ENCODE data around the gene TUBGCP4. TPM values are rescaled to one million over a fixed set of nuclear protein-coding genes. Genes with fewer than 3 reads are reported as not detected.

TUBGCP4 gene
- total RNA-seq, 6 donors from 2014 or later, result 5.2 to 20.2 (median 17.0) TPM

DNA sequence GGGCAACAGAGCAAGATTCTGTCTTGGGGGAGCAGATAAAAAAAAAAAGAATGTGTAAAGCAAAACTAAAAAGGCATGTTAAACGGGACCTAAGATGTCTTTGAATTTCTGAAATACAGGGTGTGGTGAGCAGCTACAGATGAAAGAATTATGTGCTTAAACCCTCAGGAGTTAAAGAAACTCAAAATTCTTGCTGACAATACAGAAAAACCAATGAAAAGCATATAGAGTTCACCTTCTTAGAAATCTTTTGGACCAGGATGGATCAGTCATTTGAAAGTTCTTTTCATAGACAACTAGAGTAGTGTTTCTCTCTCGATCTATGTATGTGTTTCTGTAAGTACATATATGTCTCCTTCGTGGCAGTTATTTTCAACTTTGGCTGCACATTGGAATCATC, 31.4 kb downstream of the TUBGCP4 start:
- Histone ChIP-seq H3K4me3 (no peak overlapping the region), H3K4me1 (no peaks in the 10 kb centered on the region), H3K9me3 (no peaks in the 10 kb centered on the region), H3K27ac (no peak overlapping the region), H3K27me3 (no peaks in the 10 kb centered on the region), H3K36me3 (peaks cover 39 to 99% (median 78%) of the 10 kb centered on the region in 4 donors)
- TF ChIP-seq, protein P1, sequence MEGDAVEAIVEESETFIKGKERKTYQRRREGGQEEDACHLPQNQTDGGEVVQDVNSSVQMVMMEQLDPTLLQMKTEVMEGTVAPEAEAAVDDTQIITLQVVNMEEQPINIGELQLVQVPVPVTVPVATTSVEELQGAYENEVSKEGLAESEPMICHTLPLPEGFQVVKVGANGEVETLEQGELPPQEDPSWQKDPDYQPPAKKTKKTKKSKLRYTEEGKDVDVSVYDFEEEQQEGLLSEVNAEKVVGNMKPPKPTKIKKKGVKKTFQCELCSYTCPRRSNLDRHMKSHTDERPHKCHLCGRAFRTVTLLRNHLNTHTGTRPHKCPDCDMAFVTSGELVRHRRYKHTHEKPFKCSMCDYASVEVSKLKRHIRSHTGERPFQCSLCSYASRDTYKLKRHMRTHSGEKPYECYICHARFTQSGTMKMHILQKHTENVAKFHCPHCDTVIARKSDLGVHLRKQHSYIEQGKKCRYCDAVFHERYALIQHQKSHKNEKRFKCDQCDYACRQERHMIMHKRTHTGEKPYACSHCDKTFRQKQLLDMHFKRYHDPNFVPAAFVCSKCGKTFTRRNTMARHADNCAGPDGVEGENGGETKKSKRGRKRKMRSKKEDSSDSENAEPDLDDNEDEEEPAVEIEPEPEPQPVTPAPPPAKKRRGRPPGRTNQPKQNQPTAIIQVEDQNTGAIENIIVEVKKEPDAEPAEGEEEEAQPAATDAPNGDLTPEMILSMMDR (IDR thresholded peaks at IDR 0.05), result no peak
- TF ChIP-seq POLR2A (IDR thresholded peaks at IDR 0.05), result no peak
- no peak for TF ChIP-seq EP300 (IDR thresholded peaks at IDR 0.05)
- TF ChIP-seq POLR2AphosphoS5 (IDR thresholded peaks at IDR 0.05), result no peak
- DNase-seq (no peak), ATAC-seq (ENCODE audit: low FRiP score in 2 of 2) (no peak)
- 89 to 90% methylated on average over 3 of the region's 3 CpGs for WGBS, 2 donors

DNA sequence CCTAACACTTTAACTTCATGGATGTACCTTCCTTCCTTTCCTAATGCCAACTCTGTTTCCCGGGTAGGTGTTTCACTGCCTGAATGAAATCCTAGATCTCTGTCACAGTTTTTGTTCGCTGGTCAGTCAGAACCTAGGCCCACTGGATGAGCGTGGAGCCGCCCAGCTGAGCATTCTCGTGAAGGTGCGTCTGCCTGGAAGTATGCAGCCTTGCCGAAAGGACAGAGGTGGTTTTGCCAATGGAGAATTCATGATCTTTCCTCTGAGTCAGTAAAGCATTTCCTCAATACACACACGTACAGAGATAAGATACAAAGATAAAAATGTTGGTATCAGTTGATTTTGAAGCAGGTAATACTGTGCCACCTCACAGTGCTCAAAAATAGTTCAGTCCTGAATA, 32.7 kb downstream of the TUBGCP4 start:
- DNase-seq (no peak), ATAC-seq (ENCODE audit: low FRiP score in 2 of 2) (no peak)
- Histone ChIP-seq H3K27me3 (no peaks in the 10 kb centered on the region), H3K4me1 (no peaks in the 10 kb centered on the region), H3K27ac (no peak overlapping the region), H3K4me3 (no peak overlapping the region), H3K36me3 (peaks cover 50 to 99% (median 82%) of the 10 kb centered on the region in 4 donors), H3K9me3 (no peaks in the 10 kb centered on the region)
- 86 to 87% methylated on average over 8 of the region's 8 CpGs for WGBS, 2 donors
- TF ChIP-seq, protein P1 (IDR thresholded peaks at IDR 0.05), result no peak
- TF ChIP-seq EP300 (IDR thresholded peaks at IDR 0.05) (no peak), POLR2A (IDR thresholded peaks at IDR 0.05) (no peak), POLR2AphosphoS5 (IDR thresholded peaks at IDR 0.05) (no peak)

DNA sequence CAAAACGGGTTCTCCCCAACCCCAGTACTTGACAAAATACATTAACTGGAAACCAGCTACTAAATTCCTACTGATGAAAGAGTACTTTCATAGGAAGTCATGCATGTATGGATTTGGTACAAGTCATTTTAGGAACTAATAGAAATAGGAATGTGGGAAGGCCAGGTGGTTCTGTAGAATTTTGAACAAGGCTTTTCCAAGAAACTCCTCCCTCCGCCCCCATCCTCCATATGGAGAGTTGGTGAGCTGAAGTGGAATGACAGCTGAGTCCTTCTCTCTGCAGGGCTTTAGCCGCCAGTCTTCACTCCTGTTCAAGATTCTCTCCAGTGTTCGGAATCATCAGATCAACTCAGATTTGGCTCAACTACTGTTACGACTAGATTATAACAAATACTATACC, 33.2 kb downstream of the TUBGCP4 start:
- Histone ChIP-seq H3K36me3 (peaks cover 52 to 99% (median 83%) of the 10 kb centered on the region in 4 donors), H3K9me3 (no peaks in the 10 kb centered on the region), H3K27me3 (no peaks in the 10 kb centered on the region), H3K4me1 (no peaks in the 10 kb centered on the region), H3K27ac (no peak overlapping the region), H3K4me3 (no peak overlapping the region)
- ATAC-seq (ENCODE audit: low FRiP score in 2 of 2) (no peak), DNase-seq (no peak)
- WGBS, 2 donors, result 85 to 87% methylated on average over 5 of the region's 5 CpGs
- no peak for TF ChIP-seq EP300 (IDR thresholded peaks at IDR 0.05)
- TF ChIP-seq, protein P1 (IDR thresholded peaks at IDR 0.05), result no peak
- TF ChIP-seq POLR2AphosphoS5 (IDR thresholded peaks at IDR 0.05), result no peak
- TF ChIP-seq POLR2A (IDR thresholded peaks at IDR 0.05), result no peak

DNA sequence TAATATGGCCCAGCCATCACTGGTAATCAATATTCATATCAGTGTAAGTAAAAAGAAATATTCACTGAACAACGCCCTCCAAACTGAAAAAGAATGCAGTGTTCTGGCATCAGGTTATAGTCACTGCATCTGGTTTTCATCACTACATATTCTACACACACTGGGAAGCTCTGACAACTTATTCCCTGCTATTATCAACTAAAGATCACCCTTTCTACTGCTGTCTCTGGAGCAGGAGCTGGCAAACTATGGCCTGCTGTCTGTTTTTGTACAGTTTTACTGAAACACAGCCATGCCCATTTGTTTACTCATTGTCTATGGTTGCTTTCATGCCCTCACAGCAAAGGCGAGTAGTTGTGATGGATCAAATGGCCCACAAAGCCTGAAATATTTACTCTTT, 35.3 kb downstream of the TUBGCP4 start:
- no peak for ATAC-seq (ENCODE audit: low FRiP score in 2 of 2)
- DNase-seq, result no peak
- WGBS, 2 donors, result 86 to 87% methylated on average over 2 of the region's 2 CpGs
- Histone ChIP-seq H3K4me1 (no peaks in the 10 kb centered on the region), H3K4me3 (no peak overlapping the region), H3K27me3 (no peaks in the 10 kb centered on the region), H3K27ac (no peak overlapping the region), H3K9me3 (no peaks in the 10 kb centered on the region), H3K36me3 (peaks cover 45 to 98% (median 73%) of the 10 kb centered on the region in 4 donors)
- TF ChIP-seq POLR2AphosphoS5 (IDR thresholded peaks at IDR 0.05) (no peak), POLR2A (IDR thresholded peaks at IDR 0.05) (no peak), EP300 (IDR thresholded peaks at IDR 0.05) (no peak)
- TF ChIP-seq, protein P1 (IDR thresholded peaks at IDR 0.05), result no peak

DNA sequence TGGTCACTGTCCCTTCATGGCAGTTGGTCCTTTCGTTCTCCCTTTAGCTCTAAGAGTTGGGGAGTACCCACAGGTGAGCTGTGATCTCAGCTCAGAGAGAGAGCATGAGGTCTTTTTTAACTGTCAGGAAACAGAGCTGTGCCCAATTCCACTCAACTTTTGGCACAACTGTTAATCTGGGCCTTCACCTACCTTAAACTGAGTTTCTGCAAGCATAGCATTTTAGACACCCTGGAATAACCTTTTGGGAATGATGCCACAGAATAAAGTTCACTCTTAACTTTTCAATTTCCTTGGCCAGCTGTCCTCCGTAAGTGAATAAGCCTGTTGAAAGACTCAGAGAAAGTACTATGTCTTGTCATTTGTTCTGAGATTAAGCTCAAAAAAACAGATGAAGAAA, 35.9 kb downstream of the TUBGCP4 start:
- Histone ChIP-seq H3K9me3 (no peaks in the 10 kb centered on the region), H3K27ac (no peak overlapping the region), H3K4me3 (no peak overlapping the region), H3K4me1 (no peaks in the 10 kb centered on the region), H3K27me3 (no peaks in the 10 kb centered on the region), H3K36me3 (peaks cover 45 to 96% (median 68%) of the 10 kb centered on the region in 4 donors)
- WGBS, 2 donors, result 87 to 91% methylated on average over 2 of the region's 2 CpGs
- TF ChIP-seq, protein P1 (IDR thresholded peaks at IDR 0.05), result no peak
- TF ChIP-seq EP300 (IDR thresholded peaks at IDR 0.05), result no peak
- TF ChIP-seq POLR2AphosphoS5 (IDR thresholded peaks at IDR 0.05), result no peak
- TF ChIP-seq POLR2A (IDR thresholded peaks at IDR 0.05), result no peak
- no peak for DNase-seq
- ATAC-seq (ENCODE audit: low FRiP score in 2 of 2), result no peak
